Adipose tissue (tissue), 3 donors: ENCODE results near the gene FNDC3A. TPM values are rescaled to one million over a fixed set of nuclear protein-coding genes. Genes with fewer than 3 reads are reported as not detected.
A peak's percentile ranks its signal among the peaks of the same experiment; 100 is the strongest.

Experiments
- H3K27ac ChIP-seq: one replicate; pipeline ENCODE4 v1.5.1; 2013; ENCODE audit warnings: low read depth, low read length
- WGBS, 3 donors: extraction: QIAGEN DNeasy Blood & Tissue Kit; methylation state at CpG; one replicate each; pipeline ENCODE4 v1.1.7; 2013; 5-methylcytosine and 5-hydroxymethylcytosine counted together
- polyA plus RNA-seq, 3 donors: library from polyadenylated mRNA; stranded (reverse); fragments of 200-250 nt; gene quantifications; one replicate each; pipeline ENCODE4 v1.2.3, GENCODE V29; 2013
- donor health status: healthy with polysubstance abuse.
- donor health status: Bipolar disorder and iron deficiency.
- donor health status: healthy.

FNDC3A gene
- polyA plus RNA-seq, 3 donors = 12.7 to 23.2 (median 20.7) TPM

- 27 to 50% (median 48%) methylated on average over 5 of the region's 5 CpGs for WGBS, 3 donors
- H3K27ac ChIP-seq = no peak overlapping the region
Observed at GRCh38 chr13:49225223-49226042, 249.7 kb downstream of the FNDC3A start.

DNA sequence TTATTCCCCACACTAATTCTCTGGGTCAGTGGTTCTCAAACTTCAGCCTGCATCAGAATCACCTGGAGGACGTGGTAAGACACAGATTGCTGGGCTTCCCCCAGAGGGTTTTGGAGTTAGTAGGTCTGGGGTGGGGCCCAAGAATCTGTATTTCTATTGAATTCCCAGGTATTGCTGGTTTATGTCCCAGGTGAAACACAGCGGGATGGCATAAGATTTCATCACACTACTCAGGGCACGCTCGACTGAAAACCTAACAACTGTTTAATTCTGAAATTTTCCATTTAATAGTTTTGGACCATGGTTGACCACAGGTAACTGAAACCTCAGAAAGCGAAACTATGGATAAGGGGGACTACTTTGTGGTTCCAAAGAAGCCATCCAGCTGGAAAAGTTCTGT, 250.9 kb downstream of the FNDC3A start:
- WGBS, 3 donors = 82 to 92% (median 85%) methylated on average over 5 of the region's 5 CpGs
- no peak overlapping the region for H3K27ac ChIP-seq

DNA sequence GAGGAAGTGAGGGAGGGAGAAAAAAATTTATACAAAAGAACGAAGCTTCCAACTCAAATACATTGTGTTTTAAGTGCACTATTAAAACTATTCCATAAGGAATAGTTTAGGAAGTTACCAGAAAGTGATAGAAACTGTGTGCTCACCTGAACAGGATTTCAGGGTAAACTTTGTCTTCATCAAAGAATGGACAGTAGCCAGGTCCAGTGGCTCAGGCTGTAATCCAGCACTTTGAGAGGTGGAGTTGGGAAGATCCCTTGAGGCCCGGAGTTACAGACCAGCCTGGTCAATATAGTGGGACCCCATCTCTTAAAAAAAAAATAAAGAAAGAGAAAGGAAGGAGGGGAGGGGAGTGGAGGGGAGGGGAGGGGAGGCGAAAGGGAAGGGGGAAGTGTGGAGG, 259.0 kb downstream of the FNDC3A start:
- 86 to 90% (median 89%) methylated on average over 3 of the region's 3 CpGs for WGBS, 3 donors
- no peak overlapping the region for H3K27ac ChIP-seq

DNA sequence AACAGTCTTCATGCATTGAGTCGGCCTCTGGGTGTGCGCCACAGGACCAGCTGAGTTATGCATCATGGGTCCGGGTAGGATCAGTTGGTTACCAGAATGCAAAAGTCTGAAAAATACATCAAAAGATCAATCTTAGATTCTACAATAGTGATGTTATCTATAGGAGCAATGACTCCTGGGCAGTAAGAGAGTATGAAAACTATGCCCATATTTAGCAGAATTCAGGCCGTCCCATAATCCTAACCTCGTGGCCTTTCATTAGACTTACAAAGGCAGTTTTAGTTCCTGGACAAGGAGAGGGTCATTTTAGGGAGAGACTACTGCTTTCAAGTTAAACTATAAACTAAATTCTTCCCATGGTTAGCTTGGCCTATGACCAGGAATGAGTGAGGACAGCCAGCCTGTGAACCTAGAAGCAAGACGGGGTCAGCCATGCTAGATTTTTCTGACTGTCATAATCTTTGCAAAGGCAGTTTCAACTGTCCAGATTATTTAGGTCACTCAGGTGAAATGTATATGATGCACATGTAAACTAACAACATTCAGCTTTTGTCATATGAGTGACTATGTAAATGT, 260.2 kb downstream of the FNDC3A start:
- 83 to 90% (median 90%) methylated on average over 6 of the region's 6 CpGs for WGBS, 3 donors
- no peak overlapping the region for H3K27ac ChIP-seq

DNA sequence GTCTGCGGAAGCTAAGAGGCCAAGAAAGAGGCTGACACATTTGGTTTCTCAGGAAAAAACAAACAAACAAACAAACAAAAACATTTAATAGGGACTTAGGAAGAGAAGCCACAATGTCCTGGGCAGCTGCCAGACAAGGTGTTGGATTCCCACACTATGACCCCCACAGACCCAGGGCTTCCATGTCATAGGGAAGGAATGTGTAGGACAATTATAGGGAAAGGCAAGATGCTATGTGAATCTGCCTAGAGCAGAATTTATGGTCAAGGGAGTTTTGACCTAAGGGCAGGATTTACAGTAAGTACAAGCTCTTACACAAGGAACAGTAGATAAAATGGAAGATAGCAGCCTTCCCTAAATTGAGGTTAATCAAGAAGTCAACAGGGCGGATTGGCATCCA, 262.9 kb downstream of the FNDC3A start:
- WGBS, 3 donors = 95 to 99% (median 96%) methylated on average over 2 of the region's 2 CpGs
- H3K27ac ChIP-seq = no peak overlapping the region

DNA sequence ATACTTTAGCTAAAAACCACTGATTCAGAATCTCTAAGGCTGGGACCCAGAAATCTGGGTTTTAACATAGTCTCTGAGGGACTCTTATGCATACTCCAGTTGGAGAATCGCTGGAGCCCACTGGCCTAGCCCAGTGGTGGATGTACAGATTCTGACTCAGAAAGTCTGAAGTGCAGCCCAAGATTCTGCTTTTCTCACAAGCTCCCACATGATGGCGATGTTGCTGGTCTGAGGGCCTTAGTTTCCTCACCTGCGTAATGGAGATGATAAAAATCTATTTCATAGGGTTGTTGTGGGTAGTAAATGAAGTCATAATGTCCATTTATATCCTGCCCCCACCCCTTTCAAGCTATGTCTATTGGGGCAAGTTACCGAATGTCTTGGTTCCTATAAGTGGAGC, 264.3 kb downstream of the FNDC3A start:
- 34 to 41% (median 38%) methylated on average over 4 of the region's 4 CpGs for WGBS, 3 donors
- no peak overlapping the region for H3K27ac ChIP-seq

- no peak overlapping the region for H3K27ac ChIP-seq
- 93 to 96% (median 96%) methylated on average over 7 of the region's 7 CpGs for WGBS, 3 donors
Observed at GRCh38 chr13:49241296-49241695, 265.6 kb downstream of the FNDC3A start.

DNA sequence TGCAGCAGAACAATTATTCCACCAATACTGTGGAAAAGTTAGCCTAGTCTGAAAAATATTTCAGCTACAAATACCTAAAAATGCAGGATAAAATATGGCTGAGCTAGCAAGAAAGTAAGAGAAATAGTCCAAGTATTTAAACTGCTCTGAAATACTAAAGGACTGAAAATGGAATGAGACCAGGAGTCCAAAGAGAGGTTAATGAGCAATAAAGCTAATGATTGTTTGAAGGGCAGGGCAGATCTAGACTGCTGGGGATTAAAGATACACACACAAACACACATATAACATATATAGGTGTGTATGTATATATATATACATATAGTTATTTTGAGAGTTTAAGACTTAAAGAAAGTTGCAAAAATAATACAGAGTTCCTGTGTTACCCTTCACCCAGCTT, 269.4 kb downstream of the FNDC3A start:
- no peak overlapping the region for H3K27ac ChIP-seq

DNA sequence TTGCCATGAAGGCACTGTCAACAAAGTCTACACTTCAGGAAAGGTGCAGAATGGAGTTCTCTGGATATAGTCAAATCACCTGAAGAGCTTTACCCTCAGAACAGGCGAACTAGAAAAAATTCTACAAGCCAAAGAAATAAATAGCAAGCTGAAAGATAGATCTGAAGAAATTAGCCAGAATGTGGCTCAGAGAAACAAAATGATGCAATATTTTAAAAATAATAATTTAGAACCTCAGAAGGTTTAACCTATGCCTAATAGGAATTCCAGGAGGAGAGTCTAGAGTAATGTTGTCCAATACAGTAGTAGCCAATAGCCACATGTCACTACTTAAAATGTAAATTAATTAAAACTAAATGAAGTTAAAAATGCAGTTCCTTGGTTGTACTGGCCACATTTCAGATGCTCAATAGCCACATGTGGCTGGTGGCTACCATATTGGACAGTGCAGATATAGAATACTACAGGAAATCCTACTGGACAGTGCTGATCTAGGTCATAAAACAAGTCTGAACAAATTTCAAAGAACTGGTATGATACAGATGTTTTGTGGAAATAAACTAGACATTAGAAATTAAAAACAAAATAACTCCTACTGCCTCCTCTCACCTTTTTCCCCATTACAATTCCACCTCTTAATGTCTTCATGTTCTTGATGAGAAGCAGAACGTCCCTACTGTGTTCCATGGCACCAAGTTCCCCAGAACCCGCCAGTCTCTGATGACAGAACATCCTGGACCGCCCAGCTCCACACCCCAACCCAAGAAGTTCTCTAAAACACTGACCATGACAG, 271.3 kb downstream of the FNDC3A start:
- H3K27ac ChIP-seq = peak overlapping the region; percentile 56
- WGBS, 3 donors = 23 to 26% (median 25%) methylated on average over 4 of the region's 4 CpGs

DNA sequence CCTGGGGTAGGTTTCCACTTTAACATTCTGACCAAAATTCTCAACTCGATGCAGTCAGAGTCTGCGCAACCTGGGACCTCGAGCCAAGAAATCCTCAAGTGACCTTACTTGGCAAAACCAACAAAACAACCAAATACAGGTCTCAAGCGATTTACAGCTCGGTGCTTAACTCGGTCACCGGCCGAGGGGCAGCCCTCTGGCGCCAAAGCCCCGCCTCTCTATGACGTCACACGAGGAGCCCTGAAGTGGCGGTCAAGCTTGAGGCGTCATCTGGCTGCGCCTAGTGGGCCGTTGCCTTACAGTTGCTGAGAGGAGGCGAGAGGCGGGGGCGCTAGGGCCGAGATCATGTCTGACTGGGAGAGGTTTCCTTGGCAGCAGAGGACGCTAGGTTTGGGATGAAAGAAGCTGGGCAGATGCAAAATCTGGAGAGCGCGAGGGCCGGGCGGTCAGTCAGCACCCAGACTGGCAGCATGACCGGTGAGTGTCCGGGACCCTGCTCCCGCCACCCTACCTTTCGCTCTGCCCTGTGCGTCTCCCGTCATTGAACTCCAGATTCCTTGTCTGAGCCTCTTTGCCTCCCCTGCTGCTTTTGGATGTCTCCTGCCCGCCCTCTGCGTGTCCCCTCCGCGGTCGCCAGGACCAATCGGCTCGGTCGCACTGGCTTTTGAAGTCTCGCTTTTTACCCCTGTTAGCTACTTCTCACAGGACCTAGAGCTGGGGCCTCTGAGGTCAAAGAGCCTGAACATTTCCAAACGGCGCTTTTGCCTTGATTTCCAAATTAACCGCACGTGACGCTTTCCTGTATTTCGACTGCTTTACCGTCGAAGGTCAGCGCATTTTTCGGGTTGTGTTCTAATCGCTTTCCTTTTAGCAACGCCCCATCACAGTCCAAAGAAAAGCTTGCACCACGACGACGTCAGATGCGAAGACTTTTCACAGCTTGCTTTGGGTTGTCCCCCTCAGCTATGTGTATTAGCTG, 272.2 kb downstream of the FNDC3A start, which contains the start of gene CDADC1:
Gene CDADC1, plus strand, starts transcription at position 283 of the 979 bp plus-strand sequence. Its CDS starts 113 bp downstream, at position 396.
- H3K27ac ChIP-seq = peak within 1 kb of the TSS; percentile 56
- WGBS, 3 donors = 0% methylated on average over 56 of the region's 56 CpGs

DNA sequence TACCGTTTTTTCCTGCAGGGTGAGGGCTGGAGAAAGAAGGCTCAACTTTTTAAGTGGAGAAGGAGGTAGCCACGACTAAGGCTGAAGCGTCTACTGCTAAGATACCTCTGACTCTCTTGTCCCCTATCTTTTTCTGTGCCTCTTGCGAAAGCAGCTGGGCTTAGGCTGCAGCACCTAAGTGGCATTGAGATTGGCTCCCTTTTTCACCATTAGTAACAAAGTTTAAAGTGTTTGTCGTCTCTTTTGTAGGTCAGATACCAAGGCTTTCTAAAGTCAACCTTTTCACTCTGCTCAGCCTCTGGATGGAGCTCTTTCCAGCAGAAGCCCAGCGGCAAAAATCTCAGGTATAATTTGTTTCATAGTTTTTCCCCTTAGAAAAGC, 272.9 kb downstream of the FNDC3A start:
- H3K27ac ChIP-seq = peak overlapping the region; percentile 14
- WGBS, 3 donors = 3 to 8% (median 3%) methylated on average over 6 of the region's 6 CpGs

DNA sequence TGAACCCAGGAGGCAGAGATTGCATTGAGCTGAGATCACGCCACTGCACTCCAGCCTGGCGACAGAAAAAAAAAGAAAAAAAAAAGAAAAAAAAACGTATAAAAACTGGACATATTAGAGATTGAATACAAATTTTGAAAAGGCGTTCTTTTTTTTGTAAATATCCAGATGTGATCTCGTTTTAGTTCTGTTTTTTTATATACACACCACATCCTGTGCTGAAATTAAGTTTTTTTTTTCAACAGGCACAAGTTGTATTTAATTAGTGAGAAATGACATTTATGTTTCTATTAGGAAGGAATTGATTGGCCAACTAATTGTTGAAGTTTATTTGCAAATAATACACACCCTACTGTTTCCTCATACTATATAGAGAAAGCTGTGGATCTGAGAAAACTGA, 275.6 kb downstream of the FNDC3A start:
- no peak overlapping the region for H3K27ac ChIP-seq
- 53 to 82% (median 69%) methylated on average over 5 of the region's 5 CpGs for WGBS, 3 donors

DNA sequence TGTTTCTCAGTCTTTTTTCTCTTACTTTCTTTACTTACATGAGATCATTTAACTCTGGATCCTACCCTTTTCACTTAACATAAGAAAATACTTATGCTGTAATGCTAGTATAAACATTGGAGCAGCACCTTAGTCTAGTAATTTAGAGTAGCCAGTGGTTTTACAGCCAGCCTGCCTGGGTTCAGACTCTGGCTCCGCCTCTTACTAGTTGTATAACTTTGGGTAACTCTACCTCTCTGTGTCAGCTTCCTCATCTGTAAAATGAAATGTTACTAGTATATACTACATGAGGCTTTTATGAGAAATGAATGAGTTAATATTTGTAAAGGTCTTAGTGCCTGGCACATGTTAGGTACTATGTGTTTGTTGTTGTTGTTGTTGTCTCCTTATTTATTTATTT, 277.6 kb downstream of the FNDC3A start:
- H3K27ac ChIP-seq = no peak overlapping the region
- WGBS, 3 donors = 76 to 95% (median 91%) methylated on average over 1 of the region's 1 CpG

- 32 to 67% (median 35%) methylated on average over 1 of the region's 1 CpG for WGBS, 3 donors
- no peak overlapping the region for H3K27ac ChIP-seq
Observed at GRCh38 chr13:49254007-49254406, 278.3 kb downstream of the FNDC3A start.

GRCh38 chr13:49256841-49257240, 281.1 kb downstream of the FNDC3A start:
- WGBS, 3 donors = 55 to 88% (median 69%) methylated on average over 2 of the region's 2 CpGs
- no peak overlapping the region for H3K27ac ChIP-seq

- 29 to 85% (median 46%) methylated on average over 3 of the region's 3 CpGs for WGBS, 3 donors
- H3K27ac ChIP-seq = no peak overlapping the region
Observed at GRCh38 chr13:49258089-49258796, 282.5 kb downstream of the FNDC3A start.
